Globus pallidus (tissue), 1 donor: ENCODE measurements around the gene MMAB.
A peak's percentile ranks its signal among the peaks of the same experiment; 100 is the strongest.
"Not testable (repeated sequence)": the region's sequence is repeated elsewhere in the genome, so short reads cannot be mapped to it uniquely, and the experiment has no call there.

Source experiments
- DNase-seq: peaks from one replicate; pipeline ENCODE4 v3.0.0-alpha.2; 2015; ENCODE audit warnings: low spot score

Gene MMAB

GRCh38 chr12:109602132-109602531 is 28.8 kb upstream of the MMAB start:
- DNase-seq = not testable (repeated sequence)

GRCh38 chr12:109601557-109601956 is 28.3 kb upstream of the MMAB start:
- no peak for DNase-seq

GRCh38 chr12:109600995-109601394 is 27.7 kb upstream of the MMAB start:
- DNase-seq = no peak

- DNase-seq = no peak
Measured at GRCh38 chr12:109600481-109600880, 27.2 kb upstream of the MMAB start.

- no peak for DNase-seq
Measured at GRCh38 chr12:109599087-109599486, 25.8 kb upstream of the MMAB start.

GRCh38 chr12:109598428-109598854 is 25.1 kb upstream of the MMAB start:
- DNase-seq = no peak

DNA sequence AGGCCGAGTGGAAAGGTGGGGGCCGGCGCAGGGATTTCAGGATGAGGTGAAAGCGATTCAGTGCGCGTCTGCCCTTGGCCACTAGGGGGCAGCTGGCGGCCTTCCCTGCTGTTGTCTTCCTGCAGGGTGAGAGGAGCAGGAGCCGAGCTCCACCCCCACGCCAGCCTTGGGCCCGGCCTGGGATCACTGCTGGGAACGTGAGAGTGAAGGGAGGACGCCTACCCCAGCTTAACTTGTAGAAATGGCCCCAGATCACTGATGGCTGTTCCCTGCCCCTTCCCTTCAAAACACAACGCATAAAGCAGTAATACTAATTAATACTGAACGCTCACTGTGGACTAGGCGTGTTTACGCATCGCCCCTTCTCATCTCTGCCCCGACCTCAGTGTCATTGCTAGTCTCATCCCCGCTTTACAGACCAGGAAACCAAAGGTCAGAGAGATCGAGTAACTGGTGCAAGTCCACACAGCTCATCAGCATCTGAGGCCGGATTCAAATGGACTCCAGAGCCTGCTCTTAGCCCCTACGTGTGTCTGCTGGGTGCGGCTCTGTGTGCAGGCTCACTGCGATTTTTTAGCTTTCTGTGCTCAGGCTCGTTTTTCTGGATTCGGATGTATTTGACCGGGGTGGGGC is 24.6 kb upstream of the MMAB start:
- peak; percentile 91 for DNase-seq

GRCh38 chr12:109597414-109597794 is 24.1 kb upstream of the MMAB start:
- DNase-seq = no peak

DNA sequence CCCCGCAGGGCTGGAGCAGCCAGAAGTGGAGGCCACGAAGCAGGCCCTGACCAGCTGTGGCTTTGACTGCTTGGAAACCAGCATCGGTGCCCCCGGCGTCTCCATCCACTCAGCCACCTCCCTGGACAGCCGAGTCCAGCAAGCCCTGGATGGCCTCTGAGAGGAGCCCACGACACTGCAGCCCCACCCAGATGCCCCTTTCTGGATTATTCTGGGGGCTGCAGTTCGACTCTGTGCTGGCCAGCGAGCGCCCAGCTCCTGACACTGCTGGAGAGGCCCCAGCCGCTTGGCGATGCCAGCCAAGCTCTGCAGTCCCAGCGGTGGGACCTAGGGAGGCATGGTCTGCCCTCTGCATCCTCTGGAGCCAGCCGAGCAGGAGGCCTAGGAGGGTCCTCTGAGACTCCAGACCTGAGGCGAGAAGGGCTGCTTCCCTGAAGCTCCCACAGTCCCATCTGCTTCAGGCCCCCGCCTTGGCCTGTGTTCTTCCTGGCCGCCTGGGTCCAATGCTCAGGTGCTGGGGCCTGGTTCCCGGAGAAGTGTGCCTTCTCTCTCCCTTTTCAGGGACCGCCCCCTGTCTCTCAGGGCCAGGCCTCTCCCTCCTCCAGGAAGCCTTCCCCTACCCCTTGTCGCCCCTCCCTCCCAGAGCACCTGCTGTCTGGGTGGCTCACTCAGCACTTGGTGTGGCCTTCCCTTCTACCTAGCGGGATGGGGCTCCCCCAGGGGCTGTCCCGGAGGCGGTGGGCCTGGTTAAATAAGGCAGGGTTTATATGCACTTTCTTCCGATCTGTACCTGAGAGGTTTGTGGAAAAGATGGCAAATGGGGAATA is 23.3 kb upstream of the MMAB start:
- no peak for DNase-seq

DNA sequence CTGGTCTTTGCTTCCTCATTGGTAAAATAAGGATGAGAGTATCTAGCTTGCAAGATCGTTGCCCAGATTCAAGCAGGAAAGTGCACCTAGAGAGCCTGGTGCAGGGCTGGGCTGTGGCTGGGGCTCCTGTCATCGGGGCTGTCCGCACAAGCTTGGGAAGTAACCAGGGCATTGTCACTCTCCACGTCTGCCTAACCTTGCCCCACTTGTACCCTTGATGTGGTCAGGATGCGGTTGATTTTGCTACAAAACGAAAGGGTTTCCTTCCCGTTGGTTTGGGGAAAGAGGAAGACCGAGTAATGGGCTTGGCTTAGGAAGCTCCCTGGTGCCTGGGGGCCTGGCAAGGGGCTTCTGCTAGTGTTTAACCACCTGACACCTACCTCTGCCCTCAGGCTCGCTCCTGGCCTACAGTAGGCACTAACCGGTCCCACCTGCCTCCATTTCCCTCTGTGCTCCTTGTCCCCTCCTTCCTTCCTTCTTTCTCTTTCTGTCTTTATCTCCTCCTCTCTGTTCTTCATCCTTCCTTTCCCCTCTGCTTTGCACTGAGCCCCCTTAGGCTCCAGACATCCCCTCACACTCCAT is 22.1 kb upstream of the MMAB start:
- DNase-seq = no peak

DNA sequence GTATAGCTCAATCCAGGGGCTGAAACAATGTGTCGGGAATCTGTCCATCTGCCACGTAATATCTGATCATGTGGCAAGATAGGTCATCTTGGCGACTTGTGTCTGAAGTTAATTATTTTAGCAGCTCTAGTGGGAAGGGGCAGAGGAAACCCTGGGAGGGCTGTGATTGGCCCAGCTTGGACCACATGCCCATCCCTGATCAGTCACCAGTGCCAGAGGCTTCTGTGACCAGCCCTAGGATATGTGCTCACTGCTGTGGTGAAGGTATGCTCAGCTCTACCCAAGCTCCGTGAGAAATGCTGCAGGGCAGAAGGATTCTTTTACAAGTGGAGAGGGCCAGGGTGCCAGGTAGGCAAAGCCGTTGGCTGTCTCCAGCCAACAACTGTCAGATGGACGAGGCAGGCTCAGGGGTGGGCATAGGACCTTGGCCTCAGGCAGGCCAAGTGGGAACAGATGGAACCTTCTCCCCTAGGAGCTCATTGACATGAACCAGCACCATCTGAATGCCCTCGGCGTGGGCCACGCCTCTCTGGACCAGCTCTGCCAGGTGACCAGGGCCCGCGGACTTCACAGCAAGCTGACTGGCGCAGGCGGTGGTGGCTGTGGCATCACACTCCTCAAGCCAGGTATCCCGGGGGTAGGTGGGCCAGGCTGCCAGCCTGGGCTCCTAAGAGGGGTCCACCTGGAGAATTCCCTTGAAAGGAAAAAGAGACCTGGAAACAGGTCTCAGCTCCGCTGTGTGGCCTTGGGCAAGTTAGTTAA is 21.4 kb upstream of the MMAB start:
- DNase-seq = no peak

GRCh38 chr12:109592905-109593272 is 19.6 kb upstream of the MMAB start:
- DNase-seq = no peak

DNA sequence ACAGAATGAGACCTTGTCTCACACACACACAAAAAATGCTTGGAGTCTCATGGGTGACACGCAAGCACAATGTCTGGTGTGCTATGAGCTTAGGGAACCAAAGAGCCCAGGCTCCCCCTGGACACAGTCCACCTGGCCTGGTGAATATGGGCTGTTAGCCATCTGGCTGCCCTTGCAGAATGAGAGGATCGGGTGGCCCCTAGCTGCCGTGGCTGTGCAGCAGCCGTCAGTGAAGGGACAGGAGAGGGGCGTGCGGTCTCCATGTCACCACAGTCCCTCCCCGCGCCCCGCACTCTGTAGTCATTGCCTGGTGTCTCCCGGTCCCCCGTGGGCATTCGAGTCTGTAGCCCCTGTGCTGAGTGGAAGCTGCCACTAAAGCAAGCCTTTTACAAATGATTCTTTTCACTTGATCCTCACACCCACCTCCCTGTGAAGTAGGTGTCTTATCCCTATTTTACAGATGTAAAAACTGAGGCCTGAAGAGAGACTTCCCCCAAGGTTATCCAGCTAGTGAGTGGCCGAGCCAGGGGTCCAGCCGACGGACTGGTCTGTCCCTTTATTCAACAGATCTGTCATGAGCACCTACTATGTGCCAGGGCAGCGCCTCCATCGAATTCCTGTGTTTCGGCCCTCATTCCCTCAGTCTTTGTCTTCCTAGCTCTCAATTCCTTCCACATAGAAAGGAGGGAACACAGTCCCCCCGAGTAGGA is 19.0 kb upstream of the MMAB start:
- DNase-seq = no peak

- DNase-seq = no peak
Measured at GRCh38 chr12:109591041-109591440, 17.7 kb upstream of the MMAB start.

GRCh38 chr12:109590566-109590965 is 17.3 kb upstream of the MMAB start:
- DNase-seq = no peak

DNA sequence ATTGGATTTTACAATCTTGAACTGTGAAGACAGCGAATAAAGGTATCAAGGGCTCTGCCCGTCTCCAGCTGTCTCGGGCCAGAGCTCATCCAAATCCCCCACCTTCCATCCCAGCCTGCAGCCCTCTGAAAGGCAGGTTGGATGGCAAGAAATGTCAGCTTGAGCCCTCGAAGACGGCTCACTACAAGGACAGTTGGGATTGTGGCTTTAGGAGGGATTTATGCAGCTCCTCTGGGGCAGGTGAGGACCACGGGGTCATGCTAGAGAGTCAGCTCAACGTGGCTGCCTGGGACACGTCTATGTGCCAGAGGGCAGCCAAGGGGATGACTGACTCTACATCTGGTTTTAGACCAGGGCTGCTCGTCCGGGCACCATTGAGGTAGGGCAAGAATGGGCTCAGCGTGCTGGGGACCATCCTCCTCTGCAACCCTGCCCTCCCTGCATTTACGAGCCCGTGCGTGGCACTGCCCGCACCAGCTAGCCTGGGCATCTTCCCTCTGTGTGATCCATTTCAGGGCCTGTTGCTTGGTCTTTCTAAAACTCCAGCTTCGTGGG is 16.5 kb upstream of the MMAB start:
- no peak for DNase-seq

GRCh38 chr12:109589240-109589590 is 15.9 kb upstream of the MMAB start:
- DNase-seq = no peak

GRCh38 chr12:109588461-109589239 is 15.3 kb upstream of the MMAB start:
- no peak for DNase-seq

DNA sequence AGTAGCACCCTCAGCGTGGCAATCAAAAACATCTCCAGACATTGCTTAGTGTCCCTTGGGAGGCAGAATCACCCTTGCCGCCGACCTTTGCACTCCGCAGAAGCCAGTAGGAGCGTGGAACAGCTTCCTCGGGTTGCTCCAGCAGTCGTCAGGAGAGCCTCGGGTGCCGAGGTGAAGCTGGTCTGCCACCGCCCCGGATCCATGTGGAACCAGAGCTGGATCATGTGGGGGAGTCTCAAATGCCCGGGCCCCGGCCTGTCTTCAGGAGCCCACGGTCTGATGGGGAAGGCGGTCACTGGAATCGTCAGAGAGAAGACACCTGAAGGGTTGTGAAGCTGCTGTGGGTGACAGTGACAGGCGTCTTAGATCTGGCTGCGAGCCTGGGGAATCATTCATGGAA is 14.6 kb upstream of the MMAB start:
- DNase-seq = no peak

DNA sequence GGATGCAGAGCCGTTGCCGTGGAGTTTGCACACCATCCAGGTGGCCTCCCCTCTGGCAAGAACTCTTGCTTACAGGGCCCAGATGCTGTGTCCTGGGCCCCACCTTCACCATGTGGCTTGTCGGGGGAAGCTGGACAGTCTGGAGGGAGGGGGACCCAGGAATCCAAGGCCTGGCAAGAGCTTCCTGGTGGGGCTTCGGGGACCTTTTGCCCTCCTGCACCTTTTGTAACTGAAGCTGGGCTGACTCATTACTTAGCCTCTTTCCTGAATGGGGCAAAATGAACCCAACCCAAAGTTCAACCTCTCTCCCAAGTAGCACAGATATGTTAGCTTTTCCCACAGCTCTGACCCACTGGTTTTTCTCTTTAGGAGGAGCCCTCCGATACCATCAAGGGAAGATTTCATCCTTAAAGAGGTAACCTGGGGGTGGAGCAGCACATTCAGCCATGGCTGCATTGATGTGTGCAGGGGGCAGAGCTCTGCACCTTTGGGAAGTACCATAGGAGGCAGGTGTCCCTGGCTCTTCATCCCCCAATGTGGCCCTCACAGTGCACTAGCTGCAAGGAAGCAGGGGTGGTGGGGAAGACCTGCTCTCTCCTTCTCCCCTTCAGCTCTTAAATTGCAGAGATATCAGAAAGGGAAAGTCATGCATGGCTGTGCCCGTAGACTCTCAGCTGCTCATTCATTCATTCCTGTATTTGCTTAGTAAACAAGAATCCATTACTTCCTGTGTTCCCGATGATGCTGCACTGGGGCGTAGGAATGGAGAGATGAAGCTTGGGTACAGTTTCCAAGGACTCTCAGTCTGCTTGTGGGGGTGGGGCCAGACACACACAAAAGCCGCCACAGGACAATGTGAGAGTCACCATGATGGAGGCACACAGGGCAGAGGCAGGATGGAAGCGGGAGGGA is 13.3 kb upstream of the MMAB start:
- no peak for DNase-seq
